H9 (cell line): Measurements from ENCODE around the gene TMEM176A. TPM values are rescaled to one million over a fixed set of nuclear protein-coding genes. Genes with fewer than 3 reads are reported as not detected.
A peak's percentile ranks its signal among the peaks of the same experiment; 100 is the strongest.

ENCODE experiments used
- DNase-seq: peaks from one replicate; pipeline ENCODE4 v3.0.0-alpha.2; 2017
- H2AFZ ChIP-seq: one replicate; pipeline ENCODE4 v1.6.1; 2013; ENCODE audit warnings: mild to moderate bottlenecking, low read length, control low read depth, moderate library complexity
- H2AK5ac ChIP-seq: 2 replicates; pipeline ENCODE4 v1.6.1; 2013; ENCODE audit warnings: low read length, control low read depth, mixed read lengths; ENCODE audit not compliant: insufficient read length
- H2BK120ac ChIP-seq: one replicate; pipeline ENCODE4 v1.6.1; 2013; ENCODE audit warnings: low read depth, mild to moderate bottlenecking, low read length, control low read depth, inconsistent platforms; ENCODE audit not compliant: poor library complexity, severe bottlenecking
- H2BK12ac ChIP-seq: 2 replicates; pipeline ENCODE4 v1.6.1; 2013; ENCODE audit warnings: low read length, control low read depth, mixed read lengths, low read depth; ENCODE audit not compliant: insufficient read length
- H2BK15ac ChIP-seq: 2 replicates; pipeline ENCODE4 v1.6.1; 2013; ENCODE audit warnings: low read depth, low read length, control low read depth
- H2BK20ac ChIP-seq: one replicate; pipeline ENCODE4 v1.6.1; 2013; ENCODE audit warnings: low read depth, mild to moderate bottlenecking, low read length, control low read depth, inconsistent platforms; ENCODE audit not compliant: poor library complexity, severe bottlenecking
- H2BK5ac ChIP-seq: 2 replicates; pipeline ENCODE4 v1.6.1; 2013; ENCODE audit warnings: low read length, control low read depth, mixed read lengths; ENCODE audit not compliant: insufficient read length
- H3K14ac ChIP-seq: 2 replicates; pipeline ENCODE4 v1.6.1; 2013; ENCODE audit warnings: low read length, control low read depth; ENCODE audit not compliant: insufficient read depth
- H3K18ac ChIP-seq: 2 replicates; pipeline ENCODE4 v1.6.1; 2013; ENCODE audit warnings: low read depth, mild to moderate bottlenecking, mixed read lengths, low read length, control low read depth; ENCODE audit not compliant: insufficient read length
- H3K23ac ChIP-seq: 2 replicates; pipeline ENCODE4 v1.6.1; 2013; ENCODE audit warnings: low read length, control low read depth, mixed read lengths, low read depth; ENCODE audit not compliant: insufficient read length
- H3K23me2 ChIP-seq: 2 replicates; pipeline ENCODE4 v1.6.1; 2013; ENCODE audit warnings: low read depth, mild to moderate bottlenecking, mixed read lengths, low read length, control low read depth; ENCODE audit not compliant: insufficient read length, poor library complexity, severe bottlenecking
- H3K27ac ChIP-seq: 2 replicates; pipeline ENCODE4 v1.5.1; 2013; ENCODE audit warnings: low read length, control low read depth, mixed read lengths, low read depth; ENCODE audit not compliant: insufficient read length
- H3K27me3 ChIP-seq: 2 replicates; pipeline ENCODE4 v1.6.1; 2013; ENCODE audit warnings: low read length, control low read depth, inconsistent platforms; ENCODE audit not compliant: insufficient read depth
- H3K4ac ChIP-seq: 2 replicates; pipeline ENCODE4 v1.6.1; 2013; ENCODE audit warnings: low read depth, mild to moderate bottlenecking, control low read depth, inconsistent platforms, low read length, moderate library complexity
- H3K4me1 ChIP-seq: 2 replicates; pipeline ENCODE4 v1.6.1; 2013; ENCODE audit warnings: low read length, control low read depth, inconsistent platforms; ENCODE audit not compliant: insufficient read depth
- H3K4me2 ChIP-seq: 2 replicates; pipeline ENCODE4 v1.6.1; 2013; ENCODE audit warnings: low read length, control low read depth, mixed read lengths; ENCODE audit not compliant: insufficient read length, insufficient read depth
- H3K56ac ChIP-seq: 2 replicates; pipeline ENCODE4 v1.6.1; 2013; ENCODE audit warnings: low read depth, mild to moderate bottlenecking, mixed read lengths, low read length, control low read depth; ENCODE audit not compliant: insufficient read length
- H3K79me1 ChIP-seq: 2 replicates; pipeline ENCODE4 v1.6.1; 2013; ENCODE audit warnings: low read depth, mild to moderate bottlenecking, moderate library complexity, low read length, control low read depth, inconsistent platforms; ENCODE audit not compliant: insufficient read depth, poor library complexity, severe bottlenecking
- H3K79me2 ChIP-seq: 2 replicates; pipeline ENCODE4 v1.6.1; 2013; ENCODE audit warnings: low read length, control low read depth, inconsistent platforms; ENCODE audit not compliant: insufficient read depth
- H3K9ac ChIP-seq: 2 replicates; pipeline ENCODE4 v1.6.1; 2013; ENCODE audit warnings: low read length, control low read depth, mixed read lengths; ENCODE audit not compliant: insufficient read length; ENCODE audit errors: extremely low read depth
- H3K9me3 ChIP-seq: one replicate; pipeline ENCODE4 v1.6.1; 2013; ENCODE audit warnings: low read depth, low read length, inconsistent platforms; ENCODE audit not compliant: control insufficient read depth
- H3T11ph ChIP-seq: one replicate; pipeline ENCODE4 v1.6.1; 2013; ENCODE audit warnings: mild to moderate bottlenecking, low read length, control low read depth, inconsistent platforms
- H4K20me1 ChIP-seq: one replicate; pipeline ENCODE4 v1.6.1; 2013; ENCODE audit not compliant: control insufficient read depth, insufficient read length, insufficient read depth
- H4K5ac ChIP-seq: 2 replicates; pipeline ENCODE4 v1.6.1; 2013; ENCODE audit warnings: low read depth, mild to moderate bottlenecking, mixed read lengths, low read length, control low read depth; ENCODE audit not compliant: insufficient read length
- H4K8ac ChIP-seq: replicated peaks from 2 replicates; pipeline ENCODE4 v1.6.1; 2013; ENCODE audit warnings: low read length, control low read depth, mixed read lengths, low read depth; ENCODE audit not compliant: insufficient read length
- H4K91ac ChIP-seq: 2 replicates; pipeline ENCODE4 v1.6.1; 2013; ENCODE audit warnings: low read depth, mild to moderate bottlenecking, moderate library complexity, mixed read lengths, low read length, control low read depth; ENCODE audit not compliant: insufficient read length
- H3K27ac Mint-ChIP-seq, 3 experiments: 2 replicates in 2 of 3; 3 replicates in 1 of 3; pipeline ENCODE4 v1.8.0; 2020 to 2021; ENCODE audit warnings: mixed read lengths in 3 of 3, mild to moderate bottlenecking in 1 of 3, moderate library complexity in 1 of 3
- H3K27me3 Mint-ChIP-seq: 2 replicates; pipeline ENCODE4 v1.8.0; 2021; ENCODE audit warnings: low read depth, mild to moderate bottlenecking, moderate library complexity, mixed read lengths
- H3K36me3 Mint-ChIP-seq, 3 experiments: 2 replicates in 2 of 3; 3 replicates in 1 of 3; pipeline ENCODE4 v1.8.0; 2020 to 2021; ENCODE audit warnings: low read depth in 3 of 3, mixed read lengths in 3 of 3; ENCODE audit not compliant: insufficient read depth in 1 of 3
- H3K4me1 Mint-ChIP-seq, 2 experiments: 2 replicates each; pipeline ENCODE4 v1.8.0; 2020; ENCODE audit warnings: mixed read lengths in 2 of 2
- H3K4me3 Mint-ChIP-seq, 2 experiments: 2 replicates in 1 of 2; 3 replicates in 1 of 2; pipeline ENCODE4 v1.8.0; 2020 to 2021; ENCODE audit warnings: mild to moderate bottlenecking in 2 of 2, mixed read lengths in 2 of 2, moderate library complexity in 1 of 2
- H3K9me3 Mint-ChIP-seq, 2 experiments: 2 replicates in 1 of 2; 3 replicates in 1 of 2; pipeline ENCODE4 v1.8.0; 2020; ENCODE audit warnings: mild to moderate bottlenecking in 2 of 2, mixed read lengths in 2 of 2, moderate library complexity in 1 of 2
- CTCF ChIP-seq: fragments of 200-600 bp; sonication (generic); conservative IDR thresholded peaks from 3 replicates; pipeline ENCODE4 v1.8.0; 2021; ENCODE audit warnings: antibody characterized with exemption, mild to moderate bottlenecking
- WGBS: extraction: QIAGEN DNeasy Blood & Tissue Kit; methylation state at CpG from one replicate; pipeline ENCODE4 v1.1.7; 2013; ENCODE audit warnings: missing lambda C conversion rate, low lambda C conversion rate, mixed read lengths; ENCODE audit not compliant: insufficient read length; ENCODE audit errors: extremely low coverage; 5-methylcytosine and 5-hydroxymethylcytosine counted together
- total RNA-seq: library from RNA; stranded (reverse); gene quantifications from 2 replicates; pipeline ENCODE4 v1.2.1, GENCODE V29; 2021

The TMEM176A gene
- total RNA-seq, 1 experiment from 2014 or later, result not detected

- H2BK12ac ChIP-seq, result no peak overlapping the region
- H3T11ph ChIP-seq, result no peak overlapping the region
- H2AFZ ChIP-seq, result no peak overlapping the region
- H3K9me3 ChIP-seq, result no peaks in the 10 kb centered on the region
- no peak overlapping the region for H3K23ac ChIP-seq
- no peak overlapping the region for H2BK5ac ChIP-seq
- H3K9me3 Mint-ChIP-seq, result no peaks in the 10 kb centered on the region
- no peak overlapping the region for H3K27ac ChIP-seq
- H3K4me1 ChIP-seq, result no peaks in the 10 kb centered on the region
- H3K27ac Mint-ChIP-seq, result no peak overlapping the region
- H2BK120ac ChIP-seq, result no peak overlapping the region
- H2AK5ac ChIP-seq, result no peak overlapping the region
- no peak overlapping the region for H3K4ac ChIP-seq
- no peak overlapping the region for H3K4me3 Mint-ChIP-seq
- H3K27me3 Mint-ChIP-seq, result peaks cover 34% of the 10 kb centered on the region
- H3K4me1 Mint-ChIP-seq, result peaks cover 7 to 15% of the 10 kb centered on the region in 2 experiments
- H4K20me1 ChIP-seq, result no peaks in the 10 kb centered on the region
- no peak overlapping the region for H4K5ac ChIP-seq
- H3K9ac ChIP-seq, result no peak overlapping the region
- no peaks in the 10 kb centered on the region for H3K27me3 ChIP-seq
- H3K4me2 ChIP-seq, result no peak overlapping the region
- H4K91ac ChIP-seq, result no peak overlapping the region
- no peak overlapping the region for H3K18ac ChIP-seq
- no peaks in the 10 kb centered on the region for H3K79me1 ChIP-seq
- H2BK15ac ChIP-seq, result no peak overlapping the region
- no peak overlapping the region for H2BK20ac ChIP-seq
- DNase-seq, result peak; percentile 10
- H3K36me3 Mint-ChIP-seq, result no peaks in the 10 kb centered on the region
- no peaks in the 10 kb centered on the region for H3K79me2 ChIP-seq
- no peak overlapping the region for H3K56ac ChIP-seq
- TF ChIP-seq CTCF, result no peak
- no peak overlapping the region for H4K8ac ChIP-seq
- no CpG with 5 or more reads among the region's 19 CpGs for WGBS
- H3K23me2 ChIP-seq, result no peaks in the 10 kb centered on the region
- no peak overlapping the region for H3K14ac ChIP-seq
Observed at GRCh38 chr7:150851492-150852370, 51.2 kb downstream of the TMEM176A start.
